Measurements from ENCODE around the gene USP15.
"Not testable (repeated sequence)": the region's sequence is repeated elsewhere in the genome, so short reads cannot be mapped to it uniquely, and the experiment has no call there.

The USP15 gene

GRCh38 chr12:62458626-62459025 is 198.4 kb downstream of the USP15 start:
- TF ChIP-seq CTCF (IDR thresholded peaks at IDR 0.05; ENCODE audit: low read depth, low read length): no peak
- no peaks in the 10 kb centered on the region; the same call in 1 of the 2 replicates for H3K9me3 ChIP-seq
- H3K4me3 ChIP-seq (ENCODE audit: low read depth, low read length): no peak overlapping the region
- no peak for DNase-seq
- no peaks in the 10 kb centered on the region for H3K27me3 ChIP-seq
- no peaks in the 10 kb centered on the region for H3K4me1 ChIP-seq
- no peaks in the 10 kb centered on the region for H3K36me3 ChIP-seq

- no peaks in the 10 kb centered on the region; the same call in 1 of the 2 replicates for H3K9me3 ChIP-seq
- DNase-seq: no peak
- no peak overlapping the region for H3K4me3 ChIP-seq (ENCODE audit: low read depth, low read length)
- no peaks in the 10 kb centered on the region for H3K27me3 ChIP-seq
- TF ChIP-seq CTCF (IDR thresholded peaks at IDR 0.05; ENCODE audit: low read depth, low read length): no peak
- H3K36me3 ChIP-seq: no peaks in the 10 kb centered on the region
- no peaks in the 10 kb centered on the region for H3K4me1 ChIP-seq
Measured at GRCh38 chr12:62459976-62460375, 199.8 kb downstream of the USP15 start.

- H3K27me3 ChIP-seq; H3K9me3 ChIP-seq; DNase-seq; H3K36me3 ChIP-seq; H3K4me1 ChIP-seq; H3K4me3 ChIP-seq (ENCODE audit: low read depth, low read length): not testable (repeated sequence)
Measured at GRCh38 chr12:62461171-62461837, 201.1 kb downstream of the USP15 start.

- not testable (repeated sequence) for H3K4me3 ChIP-seq (ENCODE audit: low read depth, low read length); H3K27me3 ChIP-seq; H3K36me3 ChIP-seq; DNase-seq; H3K4me1 ChIP-seq; H3K9me3 ChIP-seq
Measured at GRCh38 chr12:62463252-62463651, 203.0 kb downstream of the USP15 start.

Data from BE2C (cell line).